Measurements from ENCODE around the gene DROSHA. TPM values are rescaled to one million over a fixed set of nuclear protein-coding genes. Genes with fewer than 3 reads are reported as not detected.

The DROSHA gene
- total and polyA plus RNA-seq, 2 of the 8 experiments (the other 6 are each of a cell fraction or from before 2014, with no cell fraction given) = 65.9 to 122 TPM

DNA sequence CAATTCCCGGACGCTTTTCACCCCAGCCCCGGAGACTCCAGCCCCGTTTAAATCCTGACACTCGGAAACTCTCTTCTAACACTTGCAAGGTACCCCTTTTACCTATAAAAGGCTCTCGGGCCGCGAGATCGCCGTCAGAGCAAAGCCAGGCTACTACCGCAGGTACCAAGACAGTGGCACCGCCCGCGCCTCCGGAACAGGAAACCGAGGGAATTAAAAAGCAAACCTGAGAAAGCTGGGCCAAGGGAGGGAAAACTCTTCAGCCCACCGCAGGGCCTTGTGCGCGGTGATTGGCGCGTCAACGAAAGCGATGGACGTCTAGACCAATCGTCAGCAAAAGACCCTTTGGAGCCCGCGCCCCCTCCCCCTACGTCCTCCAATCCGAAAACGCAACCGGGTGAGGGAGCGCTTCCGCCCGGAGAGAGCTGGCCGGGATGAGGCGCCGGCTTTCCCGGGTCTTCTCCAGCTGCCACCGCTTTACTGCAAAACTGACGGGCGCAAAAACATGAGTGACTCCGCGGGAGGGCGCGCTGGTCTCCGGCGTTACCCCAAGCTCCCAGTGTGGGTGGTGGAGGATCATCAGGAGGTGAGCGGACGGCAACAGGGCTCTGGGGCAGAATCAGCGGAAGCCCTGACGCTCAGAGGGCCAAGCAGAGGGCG is at the start of gene DROSHA, which contains the start of gene C5orf22 (continued):
- TF ChIP-seq NANOG (IDR thresholded peaks at IDR 0.05; ENCODE audit: insufficient read depth, low read depth, low read length, poor library complexity, severe bottlenecking) = peak; percentile 3
- peak; percentile 63 for TF ChIP-seq TBP (IDR thresholded peaks at IDR 0.05; ENCODE audit: low read depth, low read length)
- no peak for TF ChIP-seq CBX8 (IDR thresholded peaks at IDR 0.05; ENCODE audit: borderline replicate concordance, low read depth, low read length)
- peak in 1 of 2 experiments; percentile 35; a peak in 2 of 4 replicates for TF ChIP-seq SIN3A (conservative IDR thresholded peaks at IDR 0.05 in 1 of 2, IDR thresholded peaks at IDR 0.05 in 1 of 2; ENCODE audit: low read depth in 1 of 2, low read length in 2 of 2)
- no peak for TF ChIP-seq RXRA (IDR thresholded peaks at IDR 0.05; ENCODE audit: insufficient read depth, low read depth, low read length)
- TF ChIP-seq, protein P1, sequence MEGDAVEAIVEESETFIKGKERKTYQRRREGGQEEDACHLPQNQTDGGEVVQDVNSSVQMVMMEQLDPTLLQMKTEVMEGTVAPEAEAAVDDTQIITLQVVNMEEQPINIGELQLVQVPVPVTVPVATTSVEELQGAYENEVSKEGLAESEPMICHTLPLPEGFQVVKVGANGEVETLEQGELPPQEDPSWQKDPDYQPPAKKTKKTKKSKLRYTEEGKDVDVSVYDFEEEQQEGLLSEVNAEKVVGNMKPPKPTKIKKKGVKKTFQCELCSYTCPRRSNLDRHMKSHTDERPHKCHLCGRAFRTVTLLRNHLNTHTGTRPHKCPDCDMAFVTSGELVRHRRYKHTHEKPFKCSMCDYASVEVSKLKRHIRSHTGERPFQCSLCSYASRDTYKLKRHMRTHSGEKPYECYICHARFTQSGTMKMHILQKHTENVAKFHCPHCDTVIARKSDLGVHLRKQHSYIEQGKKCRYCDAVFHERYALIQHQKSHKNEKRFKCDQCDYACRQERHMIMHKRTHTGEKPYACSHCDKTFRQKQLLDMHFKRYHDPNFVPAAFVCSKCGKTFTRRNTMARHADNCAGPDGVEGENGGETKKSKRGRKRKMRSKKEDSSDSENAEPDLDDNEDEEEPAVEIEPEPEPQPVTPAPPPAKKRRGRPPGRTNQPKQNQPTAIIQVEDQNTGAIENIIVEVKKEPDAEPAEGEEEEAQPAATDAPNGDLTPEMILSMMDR (IDR thresholded peaks at IDR 0.05; ENCODE audit: control extremely low read depth in 1 of 3, insufficient read depth in 1 of 3, low read depth in 1 of 3, low read length in 3 of 3) = no peak
- TF ChIP-seq, protein P2, sequence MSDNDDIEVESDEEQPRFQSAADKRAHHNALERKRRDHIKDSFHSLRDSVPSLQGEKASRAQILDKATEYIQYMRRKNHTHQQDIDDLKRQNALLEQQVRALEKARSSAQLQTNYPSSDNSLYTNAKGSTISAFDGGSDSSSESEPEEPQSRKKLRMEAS (IDR thresholded peaks at IDR 0.05) = no peak
- TF ChIP-seq SIX5 (IDR thresholded peaks at IDR 0.05; ENCODE audit: low read depth, low read length) = no peak
- no peak for TF ChIP-seq BCL11A (IDR thresholded peaks at IDR 0.05; ENCODE audit: low read depth in 2 of 2, low read length in 2 of 2)
- no peak for TF ChIP-seq CHD1 (IDR thresholded peaks at IDR 0.05; ENCODE audit: low read depth, low read length)
- TF ChIP-seq KDM4A (IDR thresholded peaks at IDR 0.05; ENCODE audit: low read depth, low read length, severe bottlenecking) = no peak
- TF ChIP-seq BRCA1 (IDR thresholded peaks at IDR 0.05; ENCODE audit: low read depth, low read length) = no peak
- TF ChIP-seq RAD21 (IDR thresholded peaks at IDR 0.05 in 1 of 2, conservative IDR thresholded peaks at IDR 0.05 in 1 of 2; ENCODE audit: low read depth in 2 of 2, low read length in 2 of 2) = no peak
- TF ChIP-seq RNF2 (IDR thresholded peaks at IDR 0.05; ENCODE audit: borderline replicate concordance, low read depth, low read length, missing control alignments, poor library complexity, severe bottlenecking) = no peak
- TF ChIP-seq, protein P3, sequence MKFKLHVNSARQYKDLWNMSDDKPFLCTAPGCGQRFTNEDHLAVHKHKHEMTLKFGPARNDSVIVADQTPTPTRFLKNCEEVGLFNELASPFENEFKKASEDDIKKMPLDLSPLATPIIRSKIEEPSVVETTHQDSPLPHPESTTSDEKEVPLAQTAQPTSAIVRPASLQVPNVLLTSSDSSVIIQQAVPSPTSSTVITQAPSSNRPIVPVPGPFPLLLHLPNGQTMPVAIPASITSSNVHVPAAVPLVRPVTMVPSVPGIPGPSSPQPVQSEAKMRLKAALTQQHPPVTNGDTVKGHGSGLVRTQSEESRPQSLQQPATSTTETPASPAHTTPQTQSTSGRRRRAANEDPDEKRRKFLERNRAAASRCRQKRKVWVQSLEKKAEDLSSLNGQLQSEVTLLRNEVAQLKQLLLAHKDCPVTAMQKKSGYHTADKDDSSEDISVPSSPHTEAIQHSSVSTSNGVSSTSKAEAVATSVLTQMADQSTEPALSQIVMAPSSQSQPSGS (IDR thresholded peaks at IDR 0.05; ENCODE audit: low read length) = no peak
- no peak for TF ChIP-seq ZNF274 (IDR thresholded peaks at IDR 0.05; ENCODE audit: borderline replicate concordance, extremely low read depth, low read length)
- TF ChIP-seq GABPA (IDR thresholded peaks at IDR 0.05; ENCODE audit: borderline replicate concordance, insufficient read depth, low read length) = peak; percentile 79; the same call in 1 of the 2 replicates
- no peak; the same call in 1 of the 2 replicates for TF ChIP-seq CREB1 (IDR thresholded peaks at IDR 0.05)
- TF ChIP-seq ASH2L (IDR thresholded peaks at IDR 0.05; ENCODE audit: low read length) = peak; percentile 64

Measured in H1 (cell line).